Measurements from ENCODE around the gene PRDX1.
A peak's percentile ranks its signal among the peaks of the same experiment; 100 is the strongest.

The PRDX1 gene
- total RNA-seq: 33.5 to 178 reads per million in 2 donors

DNA sequence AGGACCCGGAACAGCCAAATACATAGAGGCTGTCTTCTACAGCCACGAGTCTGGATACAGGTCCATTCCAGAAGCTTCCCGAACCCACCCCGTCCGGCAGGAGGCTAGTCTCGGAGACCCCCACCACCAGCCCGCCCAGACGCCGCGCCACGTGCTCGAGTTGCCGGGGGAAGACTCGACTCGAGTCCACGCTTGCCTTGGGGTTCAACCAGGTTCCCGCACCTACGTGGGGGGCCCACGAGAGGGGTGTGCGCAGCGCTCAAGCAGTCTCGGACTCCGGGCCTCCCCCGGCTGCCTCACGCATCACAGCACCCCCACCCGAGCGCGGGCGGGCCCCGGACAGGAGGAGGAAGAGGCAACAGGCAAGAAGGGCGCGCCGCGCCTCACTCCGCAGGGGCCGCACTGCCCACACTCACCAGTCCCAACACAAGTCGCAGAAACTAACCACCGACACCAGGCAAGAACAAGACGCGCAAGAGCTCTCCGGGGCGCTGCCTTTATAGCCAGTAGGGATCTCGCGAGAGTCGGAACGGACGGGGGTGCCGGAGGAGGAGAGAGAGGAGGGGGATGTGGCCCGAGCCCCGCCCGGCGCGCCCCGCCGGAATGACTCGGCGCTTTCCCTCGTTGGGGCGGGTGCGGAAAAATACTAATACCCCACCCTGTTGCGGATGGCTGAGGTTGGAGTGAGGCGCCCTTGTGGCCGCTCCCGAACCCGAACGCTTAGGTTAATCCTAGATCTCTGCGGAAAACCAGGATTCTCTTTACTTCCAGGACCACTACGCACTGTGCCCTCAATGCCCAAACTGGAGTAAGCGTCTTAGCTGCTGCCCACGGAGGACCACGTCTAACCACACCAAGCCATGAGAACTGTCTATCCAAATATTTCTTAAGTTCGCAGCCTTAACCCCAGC is at the start of gene PRDX1:
TSS of gene PRDX1 (minus strand) at position 472 of the 911 bp plus-strand sequence. CDS start 2,841 bp downstream, outside the sequence.
- peak; percentile 96 for DNase-seq

DNA sequence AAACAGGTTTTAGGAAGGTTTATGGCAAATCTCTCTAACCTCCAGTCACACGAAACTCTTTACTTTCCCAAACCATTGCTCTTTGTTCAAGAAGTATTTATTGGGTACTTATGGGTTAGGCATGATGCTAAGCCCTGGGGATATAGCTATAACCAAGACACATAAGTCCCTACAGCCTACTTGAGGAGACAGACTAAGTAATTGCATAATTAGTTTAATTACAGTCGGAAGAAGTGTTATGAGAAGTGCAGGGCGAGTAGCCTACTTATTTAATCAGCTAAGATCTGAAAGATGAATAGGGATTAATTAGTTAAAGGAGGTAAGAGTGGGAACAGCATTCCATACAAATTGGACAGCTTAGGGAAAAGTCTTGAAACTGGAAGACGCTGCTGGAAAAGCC is 48.9 kb upstream of the PRDX1 start:
- DNase-seq: no peak

DNA sequence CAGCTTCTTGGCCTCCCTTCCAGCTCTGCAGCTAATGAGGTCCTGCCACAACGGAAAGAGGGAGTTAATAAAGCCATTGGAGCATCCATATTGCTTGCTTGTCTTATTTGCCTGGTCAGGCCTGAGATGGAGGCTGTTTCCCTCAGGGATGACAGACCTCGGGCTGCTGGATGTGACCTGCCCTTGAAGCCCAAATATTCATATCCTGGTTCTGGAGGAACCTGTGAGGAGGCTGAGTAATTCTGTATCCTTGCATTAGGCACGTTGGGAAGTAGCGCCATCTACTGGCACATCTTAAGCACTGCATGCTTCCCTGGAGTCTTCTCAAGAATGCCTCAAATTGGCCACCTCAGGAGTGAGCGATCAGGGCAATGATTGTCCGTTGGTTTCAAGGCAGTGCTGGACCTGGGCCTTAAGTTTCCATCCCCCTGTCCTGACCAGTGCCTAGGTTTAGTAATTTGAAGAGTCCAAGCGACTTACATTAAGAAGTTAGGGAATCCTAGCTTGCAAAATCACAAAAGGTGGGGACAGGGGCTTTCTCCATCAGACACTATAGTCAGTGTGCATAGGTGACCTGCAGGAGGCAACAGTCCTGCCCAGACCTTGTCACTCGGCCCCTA is 48.4 kb upstream of the PRDX1 start:
- peak; percentile 55 for DNase-seq

DNA sequence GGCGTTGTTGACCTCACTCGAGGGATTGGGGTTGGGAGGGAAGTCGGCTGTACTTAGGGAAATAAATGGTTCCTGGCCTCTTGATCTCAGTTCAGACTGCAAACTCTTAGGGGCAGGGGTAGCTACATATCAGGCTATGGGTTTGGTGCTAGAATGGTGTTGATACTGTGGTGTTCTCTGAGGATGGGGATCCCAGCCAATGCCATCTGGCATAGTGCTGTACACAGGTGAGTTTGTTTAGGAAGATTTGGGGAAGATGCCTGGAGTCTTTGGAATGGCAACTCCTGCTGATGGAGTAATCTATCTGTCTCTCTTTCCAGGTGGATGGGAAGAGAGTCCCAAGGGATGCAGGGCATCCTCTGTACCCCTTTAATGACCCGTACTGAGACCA is 47.9 kb upstream of the PRDX1 start:
- no peak for DNase-seq

DNA sequence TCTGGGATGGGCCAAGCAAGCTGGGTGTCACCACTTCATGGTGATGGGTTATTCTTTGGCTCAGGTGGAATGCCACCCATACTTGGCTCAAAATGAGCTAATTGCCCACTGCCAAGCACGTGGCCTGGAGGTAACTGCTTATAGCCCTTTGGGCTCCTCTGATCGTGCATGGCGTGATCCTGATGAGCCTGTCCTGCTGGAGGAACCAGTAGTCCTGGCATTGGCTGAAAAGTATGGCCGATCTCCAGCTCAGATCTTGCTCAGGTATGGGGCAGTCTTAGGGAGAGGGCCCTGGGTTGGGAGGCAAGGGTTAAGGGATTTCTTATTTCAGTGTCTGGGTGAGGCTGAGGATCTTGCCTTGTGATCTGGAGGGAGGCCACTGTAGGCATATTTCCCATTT is 46.7 kb upstream of the PRDX1 start:
- no peak for DNase-seq

DNA sequence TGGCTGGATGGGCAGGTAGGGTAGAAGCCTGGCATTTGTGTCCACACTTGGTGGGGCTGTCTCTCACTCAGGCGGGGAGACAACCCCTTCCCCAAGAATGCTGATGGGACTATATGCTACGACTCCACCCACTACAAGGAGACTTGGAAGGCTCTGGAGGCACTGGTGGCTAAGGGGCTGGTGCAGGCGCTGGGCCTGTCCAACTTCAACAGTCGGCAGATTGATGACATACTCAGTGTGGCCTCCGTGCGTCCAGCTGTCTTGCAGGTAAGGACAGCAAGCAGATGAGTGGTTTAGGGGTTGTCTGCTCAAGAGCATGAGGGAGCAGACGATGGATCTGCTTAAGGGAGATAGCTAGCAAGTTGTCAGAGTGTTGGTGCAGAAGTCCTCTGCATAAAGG is 46.2 kb upstream of the PRDX1 start:
- no peak for DNase-seq

DNA sequence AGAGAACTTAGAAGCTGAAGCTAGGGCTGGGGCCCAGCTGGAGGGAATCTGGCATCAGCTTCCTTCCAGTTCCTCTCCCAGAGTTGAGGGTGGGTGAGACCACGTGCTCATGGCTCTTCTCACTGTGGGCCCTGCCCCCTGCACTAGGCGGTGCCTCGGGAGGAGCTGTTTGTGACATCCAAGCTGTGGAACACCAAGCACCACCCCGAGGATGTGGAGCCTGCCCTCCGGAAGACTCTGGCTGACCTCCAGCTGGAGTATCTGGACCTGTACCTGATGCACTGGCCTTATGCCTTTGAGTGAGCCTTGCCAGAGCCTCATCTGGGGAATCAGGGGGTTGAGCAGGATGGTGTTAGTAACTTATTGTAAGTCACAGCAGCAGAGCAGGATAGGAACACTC is 45.0 kb upstream of the PRDX1 start:
- DNase-seq: no peak

DNA sequence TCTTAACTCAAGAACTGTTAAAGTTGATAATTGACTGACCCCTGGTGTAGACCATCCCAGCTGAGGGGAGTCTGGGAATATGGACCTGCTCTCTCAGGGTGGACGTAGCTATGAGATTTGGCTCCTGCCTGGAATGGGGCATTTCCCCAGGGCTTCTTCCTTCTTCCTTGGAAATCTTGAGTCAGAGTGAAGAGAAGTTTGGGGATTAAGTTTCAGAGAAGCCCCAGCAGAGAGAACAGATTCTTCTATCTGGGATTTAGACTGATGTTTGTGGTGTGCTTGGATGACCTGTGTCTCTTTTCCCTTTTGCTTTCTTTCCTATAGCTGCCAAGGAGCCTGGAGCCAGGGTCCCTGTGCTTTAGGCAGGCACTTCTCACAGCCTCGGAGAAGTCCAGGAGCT is 42.2 kb upstream of the PRDX1 start:
- DNase-seq: no peak

DNA sequence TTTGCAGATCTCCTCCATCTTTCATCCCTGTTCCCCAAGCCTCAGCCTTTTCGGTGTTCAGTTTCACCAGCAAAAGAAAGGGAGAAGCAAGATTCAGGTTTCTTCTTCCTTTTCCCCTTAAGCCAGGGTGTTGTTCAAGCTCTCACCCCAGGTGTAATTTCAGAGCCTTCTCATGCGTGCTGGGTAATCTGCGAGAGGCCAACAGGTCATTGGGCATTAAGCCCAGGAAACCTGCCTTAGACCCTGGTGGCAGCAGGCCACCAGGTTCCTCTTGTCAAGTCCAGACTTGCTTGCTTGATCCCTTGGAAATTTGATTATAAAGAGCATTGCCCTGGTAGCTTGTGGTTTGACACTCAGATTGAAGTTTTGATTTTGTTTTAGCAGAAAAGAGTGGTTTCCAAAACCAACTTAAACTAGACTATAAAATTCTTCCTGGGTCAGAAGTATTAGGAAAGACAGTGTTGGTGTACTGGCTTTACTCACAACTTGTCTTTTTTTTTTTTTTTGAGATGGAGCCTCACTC is 35.8 kb upstream of the PRDX1 start:
- DNase-seq: no peak

DNA sequence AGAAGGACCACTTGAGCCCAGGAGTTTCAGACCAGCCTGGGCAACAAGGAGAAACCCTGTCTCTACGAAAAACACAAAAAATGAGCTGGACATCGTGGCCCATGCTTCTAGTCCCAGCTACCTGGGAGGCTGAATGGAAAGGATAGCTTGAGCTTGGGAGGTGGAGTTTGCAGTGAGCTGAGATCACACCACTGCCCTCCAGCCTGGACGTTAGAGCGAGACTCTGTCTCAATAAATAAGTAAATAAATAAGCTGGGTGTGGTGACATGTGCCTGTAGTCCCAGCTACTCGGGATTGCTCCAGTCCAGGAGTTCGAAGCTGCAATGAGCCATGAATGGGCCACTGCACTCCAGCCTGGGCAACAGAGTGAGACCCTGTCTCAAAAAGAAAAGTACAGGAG is 32.5 kb upstream of the PRDX1 start:
- DNase-seq: no peak

DNA sequence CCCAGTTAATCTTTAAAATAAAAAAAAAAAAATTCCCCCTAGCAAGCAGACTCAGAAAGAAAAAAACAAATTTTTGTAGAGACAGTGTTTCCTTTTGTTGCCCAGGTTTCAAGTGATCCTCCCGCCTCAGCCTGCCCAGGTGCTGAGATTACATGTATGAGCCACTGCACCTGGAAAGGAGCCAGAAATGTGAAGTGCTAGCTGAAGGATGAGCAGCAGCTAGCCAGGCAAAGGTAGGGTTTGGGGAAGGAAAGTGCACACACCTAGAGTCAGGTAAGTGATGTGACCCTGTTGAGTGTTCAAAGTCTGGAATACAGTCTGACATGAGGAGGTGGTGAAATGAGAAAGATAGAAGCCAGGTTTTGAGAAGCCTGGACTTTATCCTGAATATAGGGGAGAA is 30.6 kb upstream of the PRDX1 start:
- no peak for DNase-seq

DNA sequence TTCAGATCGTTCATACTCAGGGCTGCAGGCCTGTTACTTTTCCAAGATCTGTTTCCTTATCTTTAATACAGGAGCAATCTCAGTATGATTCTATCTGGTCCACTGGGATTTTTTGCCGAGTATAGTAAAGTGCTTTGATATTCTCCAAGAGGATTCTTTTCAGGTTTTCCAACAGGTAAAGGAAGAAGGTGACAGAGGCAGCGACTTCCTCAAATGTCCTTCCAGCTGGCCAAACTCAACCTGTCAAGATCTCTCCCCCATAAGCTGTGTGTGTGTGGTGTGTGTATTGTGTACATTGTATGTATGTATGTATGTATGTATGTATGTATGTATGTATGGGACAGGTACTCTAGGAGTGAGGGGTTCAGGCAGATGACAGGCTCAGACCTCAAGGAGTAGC is 30.0 kb upstream of the PRDX1 start:
- no peak for DNase-seq

DNA sequence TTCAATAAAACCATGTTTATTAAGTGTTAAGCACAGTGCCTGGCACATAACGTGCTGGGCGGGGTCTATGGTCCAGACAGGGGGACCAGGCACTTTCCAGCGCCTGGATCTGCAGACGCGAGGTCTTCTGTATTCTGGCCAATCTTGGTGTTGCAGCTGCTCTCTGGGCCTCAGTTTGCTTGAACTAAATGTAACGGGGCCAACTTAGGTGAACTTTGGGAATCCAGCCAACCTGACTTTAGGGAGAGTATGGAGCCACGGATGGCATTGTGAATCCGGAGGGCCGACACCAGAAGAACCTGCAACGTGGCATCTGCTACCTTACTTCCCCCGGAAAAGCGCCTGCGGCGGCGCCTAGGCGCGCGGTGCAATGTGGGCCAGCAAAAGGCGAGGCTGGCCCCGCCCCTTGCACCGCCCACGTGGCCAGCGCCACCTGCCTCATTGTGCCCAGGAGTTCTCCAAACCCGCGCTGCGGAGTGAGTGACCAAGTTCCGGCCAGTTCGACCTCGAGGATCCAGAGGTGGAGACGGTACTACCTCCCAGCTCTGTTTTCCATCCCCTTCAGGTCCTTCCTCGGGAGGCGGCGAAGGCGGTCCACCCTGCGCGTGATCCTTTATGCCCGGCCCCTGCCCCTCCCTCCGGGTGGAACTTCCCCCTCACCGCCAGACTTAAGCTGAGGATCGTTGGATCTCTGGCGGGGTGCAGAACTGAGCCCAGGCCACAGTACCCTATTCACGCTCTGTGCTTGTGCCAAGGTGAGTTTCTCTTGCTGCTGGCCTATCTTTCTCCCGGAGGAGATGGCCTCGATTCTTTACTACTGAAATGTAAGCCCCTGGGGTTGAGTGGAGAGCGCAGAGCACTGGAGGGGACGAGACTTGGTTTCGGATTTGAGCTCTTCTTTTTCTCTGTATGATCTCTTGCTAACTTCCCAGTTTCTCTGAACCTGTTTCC is 29.0 kb upstream of the PRDX1 start, which contains the start of gene AKR1A1:
TSS of gene AKR1A1 (plus strand) at position 426 of the 951 bp plus-strand sequence. CDS start 10,969 bp downstream, outside the sequence.
- peak; percentile 76 for DNase-seq

DNA sequence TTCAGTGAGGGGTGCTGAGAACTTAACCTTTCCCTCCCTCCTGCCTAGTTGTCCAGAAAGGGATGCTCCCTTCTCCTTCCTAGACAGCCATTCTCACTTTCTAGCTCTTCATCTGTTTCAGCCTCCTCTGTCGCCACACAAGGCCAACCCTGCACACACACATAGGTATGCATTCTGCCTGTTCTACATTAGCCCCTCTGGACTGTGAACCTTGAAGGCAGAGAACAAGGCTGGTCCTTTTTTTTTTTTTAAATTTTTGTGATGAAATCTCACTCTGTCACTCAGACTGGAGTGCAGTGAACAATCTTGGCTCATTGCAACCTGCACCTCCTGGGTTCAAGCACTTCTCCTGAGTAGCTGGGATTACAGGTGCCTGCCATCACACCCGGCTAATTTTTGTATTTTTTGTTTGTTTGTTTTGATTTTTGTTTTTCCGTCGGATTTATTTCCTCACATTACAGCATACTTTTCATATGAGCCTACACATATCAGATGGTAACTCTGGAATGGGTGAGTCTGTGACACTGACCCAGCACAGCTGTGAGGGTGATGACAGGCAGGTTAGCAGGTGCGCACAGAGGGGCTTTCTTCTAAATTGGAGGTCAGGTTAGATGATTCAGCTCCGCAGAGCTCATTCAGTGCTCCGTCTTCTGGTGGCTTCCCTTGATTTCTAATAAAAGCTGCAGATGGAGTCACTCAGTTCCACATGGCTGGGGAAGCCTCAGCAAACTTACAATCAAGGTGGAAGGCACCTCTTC is 24.0 kb upstream of the PRDX1 start:
- DNase-seq: no peak

DNA sequence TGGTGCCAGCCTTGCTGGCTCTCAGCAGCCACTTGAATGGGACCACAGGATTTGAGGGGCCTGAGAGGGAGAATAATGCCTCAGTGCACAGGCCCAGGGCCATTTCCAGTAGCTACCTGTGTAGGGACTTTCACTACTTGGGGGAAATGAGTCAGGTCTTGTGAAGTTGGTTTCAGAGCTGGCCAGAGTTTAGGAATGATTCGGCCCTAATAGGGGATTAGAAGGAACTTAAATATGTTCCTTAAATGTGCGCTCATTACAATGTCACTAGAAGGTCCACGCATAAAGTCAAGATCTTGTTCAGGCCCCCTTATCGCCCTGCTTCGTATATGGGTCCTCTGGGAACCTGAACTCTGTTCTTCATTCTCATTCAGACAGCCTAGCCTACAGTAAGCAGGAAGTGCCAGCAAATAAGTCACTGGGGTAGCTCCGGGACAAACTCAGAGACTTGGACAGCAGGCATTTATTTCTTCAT is 23.4 kb upstream of the PRDX1 start:
- DNase-seq: no peak

DNA sequence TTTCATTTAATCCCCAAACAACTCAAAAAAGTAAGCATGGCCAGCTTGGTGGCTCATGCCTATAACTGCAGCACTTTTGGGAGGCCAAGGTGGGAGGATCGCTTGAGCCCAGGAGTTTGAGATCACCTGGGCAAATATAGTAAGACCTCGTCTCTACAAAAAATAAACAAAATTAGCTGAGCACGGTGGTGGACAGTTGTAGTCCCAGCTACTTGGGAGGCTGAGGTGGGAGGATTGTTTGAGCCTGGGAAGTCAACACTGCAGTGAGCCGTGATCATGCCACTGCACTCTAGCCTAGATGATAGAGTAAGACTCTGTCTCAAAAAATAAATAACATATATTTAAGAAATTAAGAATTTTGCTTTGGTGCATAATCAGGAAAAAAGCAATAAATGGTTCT is 22.8 kb upstream of the PRDX1 start:
- no peak for DNase-seq

DNA sequence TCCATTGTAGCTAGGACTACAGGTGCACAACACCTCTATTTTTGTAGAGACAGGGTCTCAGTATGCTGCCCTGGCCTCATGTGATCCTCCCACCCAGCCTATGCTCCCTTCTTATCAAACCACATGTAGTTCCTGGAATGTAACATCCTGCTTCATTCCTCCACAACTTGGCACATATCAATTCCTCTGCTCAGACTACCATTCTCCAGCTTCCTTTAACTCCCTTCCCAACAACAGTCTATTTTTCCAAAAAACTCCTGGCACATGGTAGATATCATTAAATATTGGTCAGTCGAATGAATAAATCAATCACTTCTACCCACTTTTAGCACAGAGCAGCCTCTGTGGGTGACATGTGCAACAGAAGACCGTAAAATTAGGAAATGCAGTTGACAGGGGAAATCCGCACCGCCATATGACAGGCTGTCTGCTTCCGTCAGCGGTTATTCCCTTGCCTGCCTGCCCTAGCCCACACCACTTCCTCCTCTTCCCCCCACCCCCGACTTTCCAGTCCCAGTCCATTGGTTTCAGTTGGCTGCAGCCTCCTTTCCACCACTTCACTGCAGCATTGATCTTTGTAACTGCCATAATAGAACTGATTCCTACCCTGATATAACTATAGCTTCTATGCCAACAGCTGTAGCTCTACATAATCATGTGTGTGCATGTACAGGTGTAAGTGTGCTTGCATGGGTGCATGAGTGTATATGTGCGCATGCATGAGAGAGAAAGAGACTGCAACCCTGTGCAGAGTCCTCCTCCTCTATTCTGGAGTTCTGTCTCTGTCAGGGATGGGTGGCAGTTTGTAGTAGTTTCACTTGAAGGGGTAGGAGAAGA is 22.1 kb upstream of the PRDX1 start:
- DNase-seq: peak; percentile 68

DNA sequence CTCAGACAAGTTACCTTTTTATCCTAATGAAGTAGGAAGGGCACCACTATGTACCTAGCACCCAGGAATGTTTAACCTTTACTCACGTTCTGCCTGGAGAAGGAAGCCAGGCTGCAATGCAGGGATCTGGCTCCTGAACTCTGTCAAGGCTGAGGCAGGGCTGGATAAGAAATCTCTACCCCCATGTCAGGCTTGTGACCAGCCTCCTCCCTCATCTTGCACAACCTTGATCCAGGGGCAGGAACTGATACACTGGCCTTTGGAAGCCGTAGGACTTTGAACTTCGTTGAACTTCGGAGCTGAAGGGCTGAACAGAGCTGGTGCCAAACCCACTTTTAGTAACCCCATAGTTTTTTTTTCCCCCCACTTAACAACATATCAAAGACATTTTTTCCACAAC is 20.9 kb upstream of the PRDX1 start:
- no peak for DNase-seq

DNA sequence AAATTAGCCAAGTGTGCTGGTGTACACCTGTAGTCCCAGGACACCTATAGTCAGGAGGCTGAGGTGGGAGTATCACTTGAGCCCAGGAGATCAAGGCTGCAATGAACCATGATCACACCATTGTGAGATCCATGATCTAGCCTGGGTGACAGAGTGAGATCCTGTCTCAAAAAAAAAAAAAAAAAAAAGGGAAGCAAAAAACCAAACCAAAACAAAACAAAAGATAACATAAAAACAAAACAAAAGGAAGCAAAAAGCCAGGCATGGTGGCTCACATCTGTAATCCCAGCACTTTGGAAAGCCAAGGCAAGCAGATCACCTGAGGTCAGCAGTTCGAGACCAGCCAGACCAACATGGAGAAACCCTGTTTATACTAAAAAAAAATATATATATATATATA is 19.5 kb upstream of the PRDX1 start:
- no peak for DNase-seq

DNA sequence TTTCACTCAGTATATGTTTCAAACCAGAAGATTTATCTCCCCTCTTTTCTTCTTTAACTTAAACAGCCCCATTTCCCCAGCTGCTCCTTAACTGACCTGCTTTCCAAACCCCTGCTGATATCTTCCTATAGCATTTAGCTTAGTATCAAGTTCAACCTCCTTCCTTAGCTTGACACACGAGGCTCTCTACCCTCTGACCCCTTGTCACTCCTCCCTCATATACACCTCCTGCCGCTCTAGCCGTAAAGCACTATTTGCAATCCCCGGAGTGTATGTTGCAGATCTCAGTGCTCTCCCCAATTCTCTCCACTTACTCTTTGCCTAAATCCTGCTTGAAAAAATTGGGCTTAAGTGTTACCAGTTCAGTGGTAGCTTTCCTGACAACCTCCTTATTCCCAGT is 15.2 kb upstream of the PRDX1 start:
- no peak for DNase-seq
